Thyroid gland (tissue), 4 donors: ENCODE data around the gene TANC1. TPM values are rescaled to one million over a fixed set of nuclear protein-coding genes. Genes with fewer than 3 reads are reported as not detected.

Source experiments
- DNase-seq, 2 donors: peaks; one replicate each; pipeline ENCODE4 v3.0.0-alpha.2; 2019
- H3K27ac ChIP-seq, 3 donors: fragments of 200-600 bp; sonication (generic); 1 replicate in 2 of 3; 2 replicates in 1 of 3; pipeline ENCODE4 v1.5.1; 2016 to 2019; ENCODE audit warnings: mild to moderate bottlenecking in 1 of 3, moderate library complexity in 1 of 3
- H3K27me3 ChIP-seq: fragments of 200-600 bp; sonication (generic); one replicate; pipeline ENCODE4 v1.5.1; 2019
- H3K36me3 ChIP-seq, 2 donors: fragments of 200-600 bp; sonication (generic); one replicate each; pipeline ENCODE4 v1.5.1; 2016 to 2019
- H3K4me1 ChIP-seq, 2 donors: fragments of 200-600 bp; sonication (generic); one replicate each; pipeline ENCODE4 v1.5.1; 2017 to 2019
- H3K4me3 ChIP-seq, 3 donors: fragments of 200-600 bp; sonication (generic); replicated peaks in 1 of 3; 1 replicate in 2 of 3; 2 replicates in 1 of 3; pipeline ENCODE4 v1.5.1; 2016; ENCODE audit warnings: mild to moderate bottlenecking in 1 of 3
- H3K9me3 ChIP-seq: fragments of 200-600 bp; sonication (generic); one replicate; pipeline ENCODE4 v1.5.1; 2017
- POLR2A ChIP-seq, 2 donors: fragments of 450-650 bp; IDR thresholded peaks; one replicate each; pipeline ENCODE4 v1.6.1; 2017; ENCODE audit warnings: antibody characterized with exemption in 2 of 2, mild to moderate bottlenecking in 2 of 2, moderate library complexity in 1 of 2
- WGBS, 2 donors: methylation state at CpG; one replicate each; pipeline ENCODE4 v1.1.5; 2017; 5-methylcytosine and 5-hydroxymethylcytosine counted together
- intact Hi-C: fragments of 100-400 bp; cut with DNase I; formaldehyde crosslinking; loops from one replicate; pipeline ENCODE4 v1.15.1; 2023
- total RNA-seq, 4 donors: library from RNA; depleted of rRNA; stranded (reverse); fragments of >200 nt; gene quantifications; one replicate each; pipeline ENCODE4 v1.2.3, GENCODE V29; 2016
- TF ChIP-seq, protein P1 (sequence below), 6 experiments: fragments of 200-600 bp in 3 of 6; fragments of 450-650 bp in 3 of 6; sonication (generic) in 3 of 6; IDR thresholded peaks; one replicate each; pipeline ENCODE4 v1.5.1; 2016 to 2019; ENCODE audit warnings: antibody characterized with exemption in 6 of 6, mild to moderate bottlenecking in 2 of 6, inconsistent platforms in 1 of 6, moderate library complexity in 1 of 6

The TANC1 gene
- total RNA-seq, 4 donors from 2014 or later, result 51.1 to 93.8 (median 63.6) TPM

DNA sequence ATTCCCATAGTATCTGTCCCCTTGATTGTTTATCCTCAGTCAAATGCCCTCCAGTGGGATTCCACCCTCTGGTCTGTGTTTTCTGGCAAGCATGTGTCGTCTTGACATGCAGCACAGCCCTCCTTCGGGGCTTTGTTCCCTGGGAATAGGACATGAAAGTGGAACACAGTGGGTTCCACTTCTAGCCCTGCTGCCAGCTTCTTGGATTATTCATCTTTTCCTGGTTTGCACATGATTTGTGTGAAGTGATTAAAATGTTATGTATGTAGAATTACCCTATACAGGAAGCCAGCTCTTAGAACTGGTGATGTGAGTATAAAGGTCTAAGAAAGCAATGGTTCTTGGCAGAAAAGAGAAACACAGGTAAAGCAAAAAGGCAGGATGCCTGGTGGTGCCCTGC lies 142.3 kb downstream of the TANC1 start:
- Histone ChIP-seq H3K4me1 (peaks cover 10% of the 10 kb centered on the region in 2 donors), H3K27me3 (no peaks in the 10 kb centered on the region), H3K27ac (no peak overlapping the region), H3K36me3 (no peaks in the 10 kb centered on the region), H3K4me3 (no peak overlapping the region), H3K9me3 (no peaks in the 10 kb centered on the region)
- TF ChIP-seq, protein P1, sequence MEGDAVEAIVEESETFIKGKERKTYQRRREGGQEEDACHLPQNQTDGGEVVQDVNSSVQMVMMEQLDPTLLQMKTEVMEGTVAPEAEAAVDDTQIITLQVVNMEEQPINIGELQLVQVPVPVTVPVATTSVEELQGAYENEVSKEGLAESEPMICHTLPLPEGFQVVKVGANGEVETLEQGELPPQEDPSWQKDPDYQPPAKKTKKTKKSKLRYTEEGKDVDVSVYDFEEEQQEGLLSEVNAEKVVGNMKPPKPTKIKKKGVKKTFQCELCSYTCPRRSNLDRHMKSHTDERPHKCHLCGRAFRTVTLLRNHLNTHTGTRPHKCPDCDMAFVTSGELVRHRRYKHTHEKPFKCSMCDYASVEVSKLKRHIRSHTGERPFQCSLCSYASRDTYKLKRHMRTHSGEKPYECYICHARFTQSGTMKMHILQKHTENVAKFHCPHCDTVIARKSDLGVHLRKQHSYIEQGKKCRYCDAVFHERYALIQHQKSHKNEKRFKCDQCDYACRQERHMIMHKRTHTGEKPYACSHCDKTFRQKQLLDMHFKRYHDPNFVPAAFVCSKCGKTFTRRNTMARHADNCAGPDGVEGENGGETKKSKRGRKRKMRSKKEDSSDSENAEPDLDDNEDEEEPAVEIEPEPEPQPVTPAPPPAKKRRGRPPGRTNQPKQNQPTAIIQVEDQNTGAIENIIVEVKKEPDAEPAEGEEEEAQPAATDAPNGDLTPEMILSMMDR (IDR thresholded peaks at IDR 0.05), result no peak
- TF ChIP-seq POLR2A (IDR thresholded peaks at IDR 0.05), result no peak
- intact Hi-C loops, result loop anchor here (5.0 kb wide), 1 partner anchor 78 kb away; no protein-coding TSS in a partner anchor
- WGBS, 2 donors, result 81 to 85% methylated on average over 2 of the region's 2 CpGs
- no peak for DNase-seq

DNA sequence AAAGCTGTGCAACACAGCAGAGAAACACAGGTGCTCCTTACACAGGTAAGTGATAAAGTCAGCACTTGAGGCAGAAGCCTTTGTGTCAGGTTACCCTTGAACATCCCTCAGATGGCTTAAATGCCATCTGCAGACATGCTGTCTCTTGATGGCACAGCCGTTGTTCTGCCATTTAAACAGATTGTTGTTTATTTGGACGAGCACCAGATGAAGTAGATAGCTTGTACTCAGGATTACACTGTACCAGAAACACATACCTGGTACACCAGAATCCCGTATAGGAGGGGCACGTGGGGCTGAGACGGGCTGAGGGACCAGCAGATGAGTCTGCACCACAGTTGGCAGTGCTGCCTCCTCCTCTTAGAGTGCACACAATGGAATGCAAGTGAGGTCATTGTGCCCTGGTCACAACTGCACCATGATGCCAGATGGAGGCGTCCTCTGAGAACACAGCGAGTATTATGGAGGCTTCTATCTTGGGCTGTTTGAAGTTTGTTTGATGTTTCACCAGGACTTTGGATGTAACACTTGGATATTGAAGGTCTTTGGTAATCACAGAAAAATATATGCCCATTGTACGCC lies 143.0 kb downstream of the TANC1 start:
- H3K27ac ChIP-seq, result no peak overlapping the region
- H3K4me1 ChIP-seq, result peaks cover 10% of the 10 kb centered on the region in 2 donors
- no peaks in the 10 kb centered on the region for H3K36me3 ChIP-seq
- intact Hi-C loops, result loop anchor here (5.0 kb wide), 1 partner anchor 79 kb away; no protein-coding TSS in a partner anchor
- H3K9me3 ChIP-seq, result no peaks in the 10 kb centered on the region
- no peaks in the 10 kb centered on the region for H3K27me3 ChIP-seq
- no peak for DNase-seq
- 56 to 80% methylated on average over 8 of the region's 8 CpGs for WGBS, 2 donors
- H3K4me3 ChIP-seq, result no peak overlapping the region
- no peak for TF ChIP-seq POLR2A (IDR thresholded peaks at IDR 0.05)
- TF ChIP-seq, protein P1 (IDR thresholded peaks at IDR 0.05), result no peak

DNA sequence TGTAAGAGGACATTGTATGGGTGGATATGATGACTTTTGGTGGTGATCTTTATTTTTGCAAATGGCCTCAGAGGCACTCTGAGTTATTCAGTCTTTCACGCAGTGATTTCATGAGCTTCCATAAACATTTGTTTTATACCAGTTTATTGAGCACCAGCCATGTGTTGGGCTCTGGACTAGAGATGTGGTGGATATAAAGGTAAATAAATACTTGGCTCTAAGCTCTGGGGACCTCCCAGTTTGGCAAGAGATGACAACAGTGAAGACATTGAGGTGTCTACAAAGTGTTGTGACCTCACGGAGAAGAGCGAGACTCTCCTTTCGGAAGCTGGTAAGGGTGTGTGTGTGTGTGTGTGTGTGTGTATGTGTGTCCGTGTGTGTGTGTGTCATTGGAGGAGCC lies 146.4 kb downstream of the TANC1 start:
- DNase-seq, result no peak
- 93 to 96% methylated on average over 5 of the region's 5 CpGs for WGBS, 2 donors
- Histone ChIP-seq H3K4me1 (peaks cover 15 to 21% of the 10 kb centered on the region in 2 donors), H3K27me3 (no peaks in the 10 kb centered on the region), H3K4me3 (no peak overlapping the region), H3K9me3 (no peaks in the 10 kb centered on the region), H3K36me3 (no peaks in the 10 kb centered on the region), H3K27ac (no peak overlapping the region)
- intact Hi-C loops, result loop anchor here (5.0 kb wide), 1 partner anchor 83 kb away; no protein-coding TSS in a partner anchor
- TF ChIP-seq POLR2A (IDR thresholded peaks at IDR 0.05), result no peak
- TF ChIP-seq, protein P1 (IDR thresholded peaks at IDR 0.05), result no peak

DNA sequence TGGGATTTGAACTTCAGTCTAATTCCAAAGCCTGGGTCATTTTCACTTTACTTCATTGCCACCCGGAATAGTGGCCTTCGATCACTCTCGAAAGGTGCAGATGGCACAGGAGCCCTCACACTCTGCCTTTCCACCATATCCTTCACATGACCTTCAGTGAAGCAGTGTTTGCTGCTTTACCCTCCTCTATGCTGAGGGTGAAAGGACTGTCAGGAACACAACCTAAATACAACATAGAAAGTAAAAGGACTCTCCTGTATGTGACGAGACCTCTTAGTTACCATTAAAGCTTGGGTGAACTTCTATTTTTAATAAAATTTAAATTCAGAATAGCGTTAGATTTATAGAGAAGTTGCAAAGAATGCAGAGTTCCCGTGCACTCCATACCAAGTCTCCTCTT lies 148.5 kb downstream of the TANC1 start:
- intact Hi-C loops, result no loop called here
- no peak overlapping the region for H3K27ac ChIP-seq
- no peaks in the 10 kb centered on the region for H3K36me3 ChIP-seq
- DNase-seq, result no peak
- 97 to 99% methylated on average over 6 of the region's 6 CpGs for WGBS, 2 donors
- TF ChIP-seq, protein P1 (IDR thresholded peaks at IDR 0.05), result no peak
- TF ChIP-seq POLR2A (IDR thresholded peaks at IDR 0.05), result no peak
- no peak overlapping the region for H3K4me3 ChIP-seq
- H3K9me3 ChIP-seq, result no peaks in the 10 kb centered on the region
- H3K27me3 ChIP-seq, result no peaks in the 10 kb centered on the region
- peaks cover 15 to 16% of the 10 kb centered on the region in 2 donors for H3K4me1 ChIP-seq

DNA sequence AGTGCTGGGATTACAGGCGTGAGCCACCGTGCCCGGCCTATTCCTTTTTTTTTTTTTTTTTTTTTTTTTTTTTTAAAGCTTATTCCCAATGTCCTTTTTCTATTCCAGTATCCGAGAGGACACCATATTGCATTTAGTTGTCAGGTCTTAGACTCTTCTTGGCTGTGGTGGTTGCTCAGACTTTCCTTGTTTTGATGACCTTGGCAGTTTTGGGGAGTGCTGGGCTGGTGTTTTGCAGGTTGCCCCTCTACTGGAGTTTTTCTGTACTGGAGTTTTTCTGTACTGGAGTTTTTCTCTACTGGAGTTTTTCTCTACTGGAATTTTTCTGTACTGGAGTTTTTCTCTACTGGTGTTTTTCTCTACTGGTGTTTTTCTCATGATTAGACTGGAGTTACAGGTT lies 149.2 kb downstream of the TANC1 start:
- Histone ChIP-seq H3K4me3 (no peak overlapping the region), H3K36me3 (no peaks in the 10 kb centered on the region), H3K27ac (peak overlapping the region in 1 of 3 donors; percentile 11), H3K27me3 (no peaks in the 10 kb centered on the region), H3K4me1 (peaks cover 15 to 16% of the 10 kb centered on the region in 2 donors), H3K9me3 (no peaks in the 10 kb centered on the region)
- WGBS, 2 donors, result 98 to 99% methylated on average over 4 of the region's 4 CpGs
- no peak for TF ChIP-seq POLR2A (IDR thresholded peaks at IDR 0.05)
- TF ChIP-seq, protein P1 (IDR thresholded peaks at IDR 0.05), result no peak
- no peak for DNase-seq
- intact Hi-C loops, result no loop called here
